ENCODE data around the gene CDIP1. TPM values are rescaled to one million over a fixed set of nuclear protein-coding genes. Genes with fewer than 3 reads are reported as not detected.

CDIP1 gene
- total RNA-seq, 1 experiment from 2014 or later: not detected

GRCh38 chr16:4494746-4495490, 43.7 kb downstream of the CDIP1 start:
- DNase-seq (ENCODE audit: low spot score): no peak

DNA sequence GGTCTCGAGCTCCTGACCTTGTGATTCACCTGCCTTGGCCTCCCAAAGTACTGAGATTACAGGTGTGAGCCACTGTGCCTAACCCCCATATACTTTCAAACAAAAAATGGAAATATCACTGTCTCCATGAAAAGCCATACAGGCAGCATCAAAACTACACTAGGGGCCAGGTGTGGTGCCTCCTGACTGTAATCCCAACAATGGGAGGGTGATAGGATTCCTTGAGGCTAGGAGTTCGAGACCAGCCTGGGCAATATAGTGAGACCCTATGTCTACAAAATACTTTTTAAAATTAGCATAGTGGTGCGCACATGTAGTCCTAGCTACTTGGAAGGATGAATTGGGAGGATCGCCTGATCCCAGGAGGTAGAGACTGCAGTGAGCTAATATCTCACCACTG, 46.7 kb downstream of the CDIP1 start:
- DNase-seq (ENCODE audit: low spot score): no peak

DNA sequence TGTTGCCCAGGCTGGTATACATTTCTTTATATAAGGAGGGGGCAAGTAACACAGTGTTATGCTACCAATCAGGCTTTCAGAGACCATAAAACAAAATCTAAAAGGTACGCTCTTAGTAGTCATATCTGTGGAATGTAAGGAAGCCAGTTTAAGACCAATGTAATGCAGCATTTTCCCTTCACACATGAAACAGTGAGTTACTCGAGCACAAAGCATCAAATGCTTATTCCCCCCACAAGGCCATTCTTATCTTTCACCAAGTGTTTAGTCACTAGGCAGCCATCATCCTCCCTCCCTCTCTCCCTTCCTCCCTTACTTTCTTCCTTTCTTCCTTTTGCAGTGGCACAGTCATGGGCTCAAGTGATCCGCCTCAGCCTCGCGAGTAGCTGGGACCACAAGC, 49.5 kb downstream of the CDIP1 start:
- no peak for DNase-seq (ENCODE audit: low spot score)

- no peak for DNase-seq (ENCODE audit: low spot score)
Measured at GRCh38 chr16:4488499-4488967, 50.0 kb downstream of the CDIP1 start.

- DNase-seq (ENCODE audit: low spot score): no peak
Measured at GRCh38 chr16:4487955-4488498, 50.5 kb downstream of the CDIP1 start.

GRCh38 chr16:4486126-4486893, 52.3 kb downstream of the CDIP1 start:
- no peak for DNase-seq (ENCODE audit: low spot score)

DNA sequence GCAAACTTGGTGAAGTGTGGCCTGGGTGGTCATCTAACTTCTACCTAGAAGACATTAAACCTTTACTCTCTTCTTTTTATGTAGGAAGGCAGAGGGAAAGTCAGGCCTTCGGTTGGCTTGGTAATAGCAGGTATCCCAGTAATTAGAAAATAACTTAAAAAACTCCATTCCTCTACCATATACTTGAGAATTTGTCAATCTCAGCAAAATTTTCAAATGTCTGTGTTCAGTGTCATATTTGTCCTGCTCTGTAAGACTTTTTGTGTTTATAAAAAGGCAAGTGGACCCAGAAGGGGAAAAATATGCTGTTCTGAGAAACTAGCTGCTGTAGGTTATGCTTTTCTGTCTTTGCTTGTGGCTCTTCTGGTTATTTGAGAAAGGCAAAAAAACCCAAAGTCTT, 56.6 kb downstream of the CDIP1 start:
- no peak for DNase-seq (ENCODE audit: low spot score)

- DNase-seq (ENCODE audit: low spot score): no peak
Measured at GRCh38 chr16:4481526-4481925, 57.0 kb downstream of the CDIP1 start.

GRCh38 chr16:4477966-4478365, 60.6 kb downstream of the CDIP1 start:
- peak; percentile 35 for DNase-seq (ENCODE audit: low spot score)

- peak; percentile 96 for DNase-seq (ENCODE audit: low spot score)
Measured at GRCh38 chr16:4475880-4476788, 62.4 kb downstream of the CDIP1 start, which contains the start of gene HMOX2. HMOX2 (plus strand) TSS chr16:4476398; CDS start chr16:4505525, 29,127 bp downstream.

DNA sequence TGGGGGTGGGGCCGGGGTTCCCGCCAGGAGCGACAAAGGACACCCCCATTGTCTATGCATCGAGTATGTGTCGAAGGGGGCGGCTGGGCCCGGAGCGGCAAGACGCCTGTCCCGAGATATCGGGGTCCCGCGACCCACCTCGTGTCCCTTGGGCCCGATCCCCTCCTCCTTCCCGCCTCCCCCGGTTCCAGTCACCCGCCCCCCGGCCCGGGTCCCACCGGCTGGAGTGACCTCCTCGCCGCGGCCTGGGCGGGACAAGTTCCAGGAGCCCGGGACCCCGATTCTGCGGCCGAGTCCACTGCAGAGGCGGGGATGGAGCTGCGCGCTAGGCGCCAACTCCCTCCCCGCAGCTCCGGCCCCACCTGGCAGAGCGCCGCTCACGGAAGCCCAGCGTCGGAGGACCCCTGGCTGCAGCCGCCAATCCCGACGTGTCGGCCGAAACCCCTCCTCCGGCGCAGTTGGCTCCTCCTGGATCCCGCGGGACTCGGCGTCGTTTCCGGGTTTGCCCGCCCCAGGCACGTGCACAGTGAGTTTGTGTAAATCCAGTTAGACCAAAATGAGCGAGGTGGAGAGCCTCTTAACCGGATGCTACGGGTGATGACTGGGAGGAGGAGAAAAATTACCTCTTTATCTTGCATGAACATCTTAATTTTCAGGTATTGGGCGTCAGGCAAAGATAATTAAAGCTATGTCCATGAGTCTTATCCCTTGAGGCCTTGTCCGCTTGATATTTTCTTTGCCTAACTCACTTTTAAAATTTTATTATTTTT, 64.2 kb downstream of the CDIP1 start, which contains the start of gene NMRAL1:
NMRAL1 (minus strand) TSS at position 434 of the 770 bp plus-strand sequence. CDS start 493 bp downstream, outside the sequence.
- peak; percentile 81 for DNase-seq (ENCODE audit: low spot score)

DNA sequence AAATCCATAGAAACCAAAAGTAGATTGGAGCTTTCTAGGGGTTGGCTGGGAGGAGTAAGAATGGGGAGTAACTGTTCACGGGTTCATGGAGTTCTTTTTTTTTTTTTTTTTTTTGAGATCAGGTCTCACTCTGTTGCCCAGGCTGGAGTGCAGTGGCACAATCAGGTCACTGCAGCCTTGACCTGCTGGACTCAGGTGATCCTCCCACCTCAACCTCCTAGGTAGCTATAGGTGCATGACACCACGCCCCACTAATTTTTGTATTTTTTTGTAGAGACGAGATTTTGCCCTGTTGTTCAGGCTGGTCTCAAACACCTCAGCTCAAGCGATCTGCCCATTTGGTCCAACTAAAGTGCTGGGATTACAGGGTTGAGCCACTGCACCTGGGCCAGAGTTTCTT, 65.7 kb downstream of the CDIP1 start:
- DNase-seq (ENCODE audit: low spot score): no peak

- no peak for DNase-seq (ENCODE audit: low spot score)
Measured at GRCh38 chr16:4471869-4472268, 66.7 kb downstream of the CDIP1 start.

GRCh38 chr16:4468972-4469371, 69.6 kb downstream of the CDIP1 start:
- DNase-seq (ENCODE audit: low spot score): no peak

- DNase-seq (ENCODE audit: low spot score): no peak
Measured at GRCh38 chr16:4467916-4468315, 70.7 kb downstream of the CDIP1 start.

- no peak for DNase-seq (ENCODE audit: low spot score)
Measured at GRCh38 chr16:4465977-4466779, 72.4 kb downstream of the CDIP1 start.

DNA sequence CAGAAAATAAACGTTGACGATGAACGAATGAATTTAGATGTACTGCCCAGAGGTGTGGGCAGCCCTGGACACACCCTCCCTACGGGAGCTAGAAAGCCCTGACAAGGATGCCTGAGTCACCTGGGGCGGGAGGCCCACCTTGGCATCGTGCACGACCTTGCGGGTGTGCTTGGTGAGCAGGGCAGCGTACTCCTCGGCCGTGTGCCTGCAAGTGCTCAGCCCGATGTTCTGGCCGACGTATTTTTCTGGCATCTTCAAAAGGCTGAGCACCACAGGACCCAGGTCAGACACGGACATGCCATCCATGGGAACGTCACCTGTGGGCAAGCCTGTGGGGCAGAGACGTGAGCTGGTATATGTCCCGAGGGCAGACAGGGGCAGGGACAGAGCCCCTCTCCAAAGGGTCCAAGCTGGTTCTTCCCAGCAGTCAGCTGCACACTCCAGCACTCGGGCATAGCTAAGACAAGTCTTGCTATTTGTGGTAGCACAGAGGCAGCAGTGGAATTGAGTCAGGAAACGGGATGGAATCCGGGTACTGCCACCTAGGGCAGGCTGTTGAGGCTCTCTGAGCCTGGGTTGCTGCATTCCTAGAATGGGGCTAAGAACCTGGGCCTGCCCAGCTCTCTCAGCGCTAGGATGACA, 74.9 kb downstream of the CDIP1 start:
- DNase-seq (ENCODE audit: low spot score): no peak

DNA sequence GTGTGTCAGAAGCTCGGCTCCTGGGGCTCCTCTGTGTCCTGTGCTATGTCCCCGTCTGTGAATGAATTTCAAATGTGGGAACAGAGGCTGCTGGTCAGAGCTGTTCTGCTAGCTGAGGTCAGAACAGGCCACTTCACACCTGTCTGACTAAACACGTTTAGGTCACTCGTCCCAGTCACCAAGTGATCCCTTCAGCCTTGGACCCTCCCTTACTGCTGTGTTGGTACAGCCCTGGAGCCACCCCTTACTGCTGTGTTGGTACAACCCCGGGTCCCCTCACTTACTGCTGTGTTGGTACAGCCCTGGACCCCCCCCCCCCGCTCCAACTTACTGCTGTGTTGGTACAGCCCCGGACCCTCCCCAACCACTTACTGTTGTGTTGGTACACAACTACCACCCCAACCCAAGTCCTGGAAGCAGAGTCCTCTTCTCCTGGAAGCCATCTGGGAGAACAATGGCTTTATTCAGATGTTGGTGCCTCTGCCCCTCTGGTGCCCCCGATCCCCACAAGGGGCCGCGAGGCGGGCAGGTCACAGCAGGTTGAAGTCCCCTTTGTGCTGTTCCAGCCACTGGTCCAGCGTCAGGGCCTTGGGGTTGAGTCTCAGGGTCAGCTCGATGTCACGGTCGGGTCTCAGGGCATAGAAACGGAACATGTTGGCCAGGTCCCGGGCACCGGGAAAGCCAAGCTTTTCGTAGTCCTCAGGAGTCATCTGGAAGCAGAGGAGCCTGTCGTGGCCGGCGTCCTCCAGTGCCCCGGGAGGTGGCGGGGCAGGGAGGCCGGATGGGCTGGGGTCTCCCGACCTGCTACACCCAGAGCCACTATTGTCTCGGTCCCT, 77.1 kb downstream of the CDIP1 start:
- DNase-seq (ENCODE audit: low spot score): no peak

All from HT-29 (cell line).